Endodermal cell (in vitro differentiated cells): ENCODE data around the gene SEC14L3. TPM values are rescaled to one million over a fixed set of nuclear protein-coding genes. Genes with fewer than 3 reads are reported as not detected.

Source experiments
- DNase-seq: peaks from one replicate; pipeline ENCODE4 v3.0.0-alpha.2; 2017
- H3K27ac ChIP-seq: 2 replicates; pipeline ENCODE4 v1.5.1; 2013; ENCODE audit warnings: mild to moderate bottlenecking, low read depth, low read length, moderate library complexity
- H3K27me3 ChIP-seq: 2 replicates; pipeline ENCODE4 v1.6.1; 2013; ENCODE audit warnings: mild to moderate bottlenecking, low read length, moderate library complexity; ENCODE audit not compliant: insufficient read depth, control insufficient read depth, poor library complexity, severe bottlenecking
- H3K36me3 ChIP-seq: 2 replicates; pipeline ENCODE4 v1.7.0; 2013; ENCODE audit warnings: mild to moderate bottlenecking, low read length, moderate library complexity; ENCODE audit not compliant: control insufficient read depth, insufficient read depth
- H3K4me1 ChIP-seq: one replicate; pipeline ENCODE4 v1.7.0; 2013; ENCODE audit warnings: low read length; ENCODE audit not compliant: control insufficient read depth, insufficient read depth
- H3K4me3 ChIP-seq: 2 replicates; pipeline ENCODE4 v1.5.1; 2013; ENCODE audit warnings: mild to moderate bottlenecking, low read length, moderate library complexity
- H3K9ac ChIP-seq: 2 replicates; pipeline ENCODE4 v1.6.1; 2013; ENCODE audit warnings: mild to moderate bottlenecking, low read length, moderate library complexity; ENCODE audit not compliant: poor library complexity, severe bottlenecking; ENCODE audit errors: extremely low read depth
- H3K9me3 ChIP-seq: 2 replicates; pipeline ENCODE4 v1.6.1; 2013; ENCODE audit warnings: mild to moderate bottlenecking, low read length, moderate library complexity; ENCODE audit not compliant: control insufficient read depth
- H3K27ac Mint-ChIP-seq: 2 replicates; pipeline ENCODE4 v1.8.0; 2020; ENCODE audit warnings: mixed read lengths
- H3K27me3 Mint-ChIP-seq: 2 replicates; pipeline ENCODE4 v1.8.0; 2021; ENCODE audit warnings: mild to moderate bottlenecking, mixed read lengths; ENCODE audit not compliant: insufficient read depth
- H3K36me3 Mint-ChIP-seq: 2 replicates; pipeline ENCODE4 v1.8.0; 2020; ENCODE audit warnings: low read depth, mixed read lengths
- H3K4me1 Mint-ChIP-seq: 2 replicates; pipeline ENCODE4 v1.8.0; 2020; ENCODE audit warnings: mixed read lengths
- H3K4me3 Mint-ChIP-seq: 2 replicates; pipeline ENCODE4 v1.8.0; 2020; ENCODE audit warnings: mild to moderate bottlenecking, moderate library complexity, mixed read lengths
- H3K9me3 Mint-ChIP-seq: 2 replicates; pipeline ENCODE4 v1.8.0; 2020; ENCODE audit warnings: mild to moderate bottlenecking, mixed read lengths
- CTCF ChIP-seq: fragments of 200-600 bp; sonication (generic); conservative IDR thresholded peaks from 2 replicates; pipeline ENCODE4 v1.5.0; 2021; ENCODE audit warnings: antibody characterized with exemption, mild to moderate bottlenecking
- WGBS, 2 experiments: methylation state at CpG; one replicate each; pipeline versions ENCODE4 v1.1.5 to v1.1.7; 2013; ENCODE audit warnings: missing lambda C conversion rate in 2 of 2, mixed read lengths in 1 of 2; ENCODE audit not compliant: insufficient coverage in 1 of 2, insufficient read length in 1 of 2; 5-methylcytosine and 5-hydroxymethylcytosine counted together
- total RNA-seq, 2 donors: library from RNA; stranded (reverse); fragmentation: NEBNext Ultra II Directional in 1 of 2; extraction: Animal tissue kit (Norgen Biotek cat#: 25700) in 1 of 2; gene quantifications; 2 replicates in 1 of 2; 3 replicates in 1 of 2; pipeline ENCODE4 v1.2.1, GENCODE V29; 2021

SEC14L3 gene
- total RNA-seq, 2 donors from 2014 or later, result not detected

- no peak overlapping the region for H3K27ac Mint-ChIP-seq
- H3K36me3 Mint-ChIP-seq, result no peaks in the 10 kb centered on the region
These were observed 44.5 kb upstream of the SEC14L3 start for GRCh38 chr22:30516273-30516672.

GRCh38 chr22:30514252-30514651 is 42.4 kb upstream of the SEC14L3 start:
- H3K36me3 Mint-ChIP-seq, result no peaks in the 10 kb centered on the region
- H3K27ac Mint-ChIP-seq, result no peak overlapping the region
- peaks cover 3% of the 10 kb centered on the region for H3K27me3 Mint-ChIP-seq
- peaks cover 1% of the 10 kb centered on the region for H3K4me1 Mint-ChIP-seq
- H3K9me3 ChIP-seq, result no peaks in the 10 kb centered on the region
- TF ChIP-seq CTCF, result no peak
- DNase-seq, result no peak
- peaks cover 15% of the 10 kb centered on the region for H3K9me3 Mint-ChIP-seq
- no peak overlapping the region for H3K27ac ChIP-seq
- no peaks in the 10 kb centered on the region for H3K4me1 ChIP-seq
- WGBS, 2 experiments, result 95 to 100% methylated on average over 1 to 4 of the region's 4 CpGs
- H3K4me3 Mint-ChIP-seq, result no peak overlapping the region
- no peak overlapping the region for H3K9ac ChIP-seq
- H3K4me3 ChIP-seq, result no peak overlapping the region
- H3K27me3 ChIP-seq, result no peaks in the 10 kb centered on the region
- H3K36me3 ChIP-seq, result no peaks in the 10 kb centered on the region

More at GRCh38 chr22:30516273-30516672, 44.5 kb upstream of the SEC14L3 start:
- Histone ChIP-seq H3K36me3 (no peaks in the 10 kb centered on the region), H3K9me3 (no peaks in the 10 kb centered on the region), H3K4me1 (no peaks in the 10 kb centered on the region), H3K27ac (no peak overlapping the region), H3K27me3 (no peaks in the 10 kb centered on the region), H3K4me3 (no peak overlapping the region), H3K9ac (no peak overlapping the region)
- Mint-ChIP-seq H3K27me3 (peaks cover 3% of the 10 kb centered on the region), H3K9me3 (peaks cover 15% of the 10 kb centered on the region), H3K4me3 (no peak overlapping the region), H3K4me1 (peaks cover 4% of the 10 kb centered on the region)
- DNase-seq, result no peak
- TF ChIP-seq CTCF, result no peak
- WGBS, 2 experiments, result 90 to 92% methylated on average over 2 to 6 of the region's 6 CpGs

- H3K27ac Mint-ChIP-seq, result no peak overlapping the region
- 93 to 98% methylated on average over 5 to 6 of the region's 6 CpGs for WGBS, 2 experiments
These were observed 41.6 kb upstream of the SEC14L3 start for GRCh38 chr22:30513462-30513861.

More at GRCh38 chr22:30513462-30513861, 41.6 kb upstream of the SEC14L3 start:
- H3K9me3 ChIP-seq, result no peaks in the 10 kb centered on the region
- H3K27ac ChIP-seq, result no peak overlapping the region
- H3K9me3 Mint-ChIP-seq, result peaks cover 15% of the 10 kb centered on the region
- no peaks in the 10 kb centered on the region for H3K36me3 ChIP-seq
- no peak overlapping the region for H3K4me3 ChIP-seq
- no peak for TF ChIP-seq CTCF
- peaks cover 1% of the 10 kb centered on the region for H3K4me1 Mint-ChIP-seq
- H3K9ac ChIP-seq, result no peak overlapping the region
- no peaks in the 10 kb centered on the region for H3K36me3 Mint-ChIP-seq
- peaks cover 3% of the 10 kb centered on the region for H3K27me3 Mint-ChIP-seq
- no peaks in the 10 kb centered on the region for H3K4me1 ChIP-seq
- no peak for DNase-seq
- no peak overlapping the region for H3K4me3 Mint-ChIP-seq
- H3K27me3 ChIP-seq, result no peaks in the 10 kb centered on the region
